HG02938 (cell line): ENCODE measurements around the gene ABHD17C.
"Not testable (repeated sequence)": the region's sequence is repeated elsewhere in the genome, so short reads cannot be mapped to it uniquely, and the experiment has no call there.

ENCODE experiments used
- ATAC-seq: cut with Tn5 transposase; IDR thresholded peaks from one replicate; pipeline ENCODE4 v1.9.1; 2021; ENCODE audit warnings: mild to moderate bottlenecking, moderate library complexity; ENCODE audit not compliant: unreplicated experiment

Gene ABHD17C

GRCh38 chr15:80695099-80695910 is at the start of gene ABHD17C:
ABHD17C (plus strand) TSS chr15:80695310; CDS start chr15:80695430, 120 bp downstream.
- ATAC-seq, result peak; percentile 64

DNA sequence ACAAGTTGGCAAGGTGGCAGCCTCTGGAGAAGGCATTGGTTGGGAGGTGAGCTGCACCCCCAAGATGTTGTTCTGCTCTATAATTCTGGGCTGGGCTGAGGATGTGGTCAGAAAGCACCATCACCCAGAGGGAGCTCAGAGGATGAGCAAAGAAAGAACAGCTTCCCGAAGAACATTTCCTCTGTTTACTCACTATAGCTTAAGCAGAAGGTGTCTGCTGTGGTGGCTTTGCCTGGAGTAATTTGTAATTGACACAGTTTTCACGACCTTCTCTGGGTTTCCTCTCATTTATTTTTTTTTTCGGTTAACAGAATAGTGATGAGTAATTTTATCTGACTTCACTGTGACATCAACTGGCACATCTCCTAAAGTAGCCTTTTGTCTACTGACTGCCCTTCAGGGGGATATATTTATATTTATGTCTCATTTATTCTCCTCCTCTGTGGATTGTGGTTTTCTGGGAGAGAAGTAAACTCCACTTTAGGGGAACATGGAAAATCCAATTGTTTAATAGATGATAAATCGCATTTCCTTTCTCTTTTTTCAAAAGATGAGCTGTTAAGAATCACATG is 49.5 kb upstream of the ABHD17C start:
- ATAC-seq, result no peak

DNA sequence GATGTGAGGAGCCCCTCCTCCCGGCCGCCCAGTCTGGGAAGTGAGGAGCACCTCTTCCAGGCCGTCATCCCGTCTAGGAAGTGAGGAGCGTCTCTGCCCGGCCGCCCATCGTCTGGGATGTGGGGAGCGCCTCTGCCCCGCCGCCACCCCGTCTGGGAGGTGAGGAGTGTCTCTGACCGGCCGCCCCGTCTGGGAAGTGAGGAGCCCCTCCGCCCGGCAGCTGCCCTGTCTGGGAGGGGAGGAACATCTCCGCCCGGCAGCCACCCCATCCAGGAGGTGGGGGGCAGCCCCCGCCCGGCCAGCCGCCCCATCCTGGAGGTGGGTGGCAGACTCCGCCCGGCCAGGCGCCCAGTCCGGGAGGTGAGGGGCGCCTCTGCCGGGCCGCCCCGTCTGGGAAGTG is 47.7 kb upstream of the ABHD17C start:
- ATAC-seq, result not testable (repeated sequence)

DNA sequence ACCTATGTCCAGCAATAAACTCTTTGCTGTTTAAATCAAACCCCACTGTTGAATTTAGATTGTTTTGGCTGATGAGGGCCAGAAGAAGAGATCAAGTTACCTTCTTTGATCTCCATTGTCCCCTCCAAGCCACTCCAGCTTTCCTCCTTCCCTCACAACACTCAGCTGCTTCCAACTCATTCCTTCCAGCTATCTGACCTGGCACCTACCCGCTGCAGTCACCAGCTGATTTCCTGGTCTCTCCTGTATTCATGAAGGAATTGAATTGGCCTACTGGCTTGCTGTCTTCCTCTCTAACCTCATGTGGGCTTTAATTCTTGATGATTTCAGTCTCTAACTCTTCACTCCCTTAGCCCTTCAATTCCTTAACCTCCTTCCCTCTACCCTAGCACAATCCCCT is 40.8 kb upstream of the ABHD17C start:
- ATAC-seq, result no peak

GRCh38 chr15:80659375-80659774 is 35.7 kb upstream of the ABHD17C start:
- ATAC-seq, result no peak

DNA sequence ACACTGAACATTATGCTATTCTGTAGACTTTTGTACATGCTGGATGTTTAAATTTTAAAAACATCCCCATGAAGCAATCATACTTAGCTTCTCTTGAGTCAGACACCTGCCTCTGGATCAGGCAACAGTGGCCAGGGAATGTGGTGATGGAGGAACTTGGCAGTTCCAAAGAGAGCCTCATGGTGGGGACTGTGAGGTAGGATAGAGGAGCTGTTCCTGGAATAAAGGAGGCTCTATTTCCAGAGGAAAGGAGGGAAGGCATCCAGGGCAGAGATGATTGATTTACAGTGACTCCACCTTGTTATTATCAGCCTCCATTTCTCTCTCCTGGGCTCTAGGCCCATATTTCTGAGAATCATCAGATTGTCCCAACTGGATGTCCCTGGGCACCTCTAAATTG is 35.0 kb upstream of the ABHD17C start:
- no peak for ATAC-seq

DNA sequence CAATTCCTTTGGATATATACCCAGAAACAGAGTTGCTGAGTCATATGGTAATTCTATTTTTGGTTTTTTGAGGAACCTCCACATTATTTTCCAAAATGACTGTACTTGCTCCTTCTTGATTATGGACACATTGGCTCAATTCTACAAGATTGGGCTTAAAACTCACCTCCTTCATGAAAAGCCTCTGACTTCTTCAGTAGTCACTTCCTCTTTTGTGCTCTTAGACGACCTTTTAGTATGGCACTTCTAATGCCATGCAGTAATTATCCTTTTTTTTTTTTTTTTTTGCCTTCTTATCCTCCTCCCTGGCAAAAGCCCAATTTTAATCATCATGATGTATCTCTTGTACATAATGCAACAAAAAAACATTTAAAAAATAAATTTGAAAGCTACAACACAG is 33.0 kb upstream of the ABHD17C start:
- no peak for ATAC-seq

DNA sequence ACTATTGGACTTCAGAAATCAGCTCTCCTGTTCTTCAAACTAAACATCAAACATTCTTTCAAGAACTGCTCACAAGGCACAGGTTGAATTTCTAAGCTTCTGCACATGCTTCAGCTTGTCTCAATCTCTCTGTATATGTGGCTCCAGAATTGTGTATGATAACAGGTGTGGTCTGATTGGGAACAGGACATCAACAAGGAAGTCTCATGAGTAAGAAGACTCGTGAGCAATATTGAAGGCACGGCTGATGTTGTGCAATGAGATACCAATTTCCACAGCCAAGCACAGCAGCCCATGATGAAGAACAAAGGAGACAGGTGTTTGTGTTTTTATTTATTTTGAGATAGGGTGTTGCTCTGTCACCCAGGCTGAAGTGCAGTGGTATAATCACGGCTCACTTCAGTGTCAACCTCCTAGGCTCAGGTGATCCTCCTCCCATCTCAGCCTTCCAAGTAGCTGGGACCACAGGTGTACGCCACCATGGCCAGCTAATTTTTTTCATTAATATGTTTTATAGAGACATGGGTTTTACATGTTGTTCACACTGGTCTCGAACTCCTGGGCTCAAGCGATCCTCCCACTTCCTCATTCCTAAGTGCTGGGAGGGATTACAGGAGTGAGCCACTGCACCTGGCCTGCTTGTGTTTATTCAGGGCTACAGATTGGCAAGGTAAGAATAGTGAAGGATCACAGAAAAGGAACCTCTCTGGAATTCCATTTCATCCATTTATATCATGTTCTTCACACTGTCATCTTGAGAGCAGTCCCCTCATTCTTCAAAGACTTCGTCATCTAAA is 32.2 kb upstream of the ABHD17C start:
- ATAC-seq, result no peak

- ATAC-seq, result no peak
Observed at GRCh38 chr15:80665151-80665550, 30.0 kb upstream of the ABHD17C start.

DNA sequence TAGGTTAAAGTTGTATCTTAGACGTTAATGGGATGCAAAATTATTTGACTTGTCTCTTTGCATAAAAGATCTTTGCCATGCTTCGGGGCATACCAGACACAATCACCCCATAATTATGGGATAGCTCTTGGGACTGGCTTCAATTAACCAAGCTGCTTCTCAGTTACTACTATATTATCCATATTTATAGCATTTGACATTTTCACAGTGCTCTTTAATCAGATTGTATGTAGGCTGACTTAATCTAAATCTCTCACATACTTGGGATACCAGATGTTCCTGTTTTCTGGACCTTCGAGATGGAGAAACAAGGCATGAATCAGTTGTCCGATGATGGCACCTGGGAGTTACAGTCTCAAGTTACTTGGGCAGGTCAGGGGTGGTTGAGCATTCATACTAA is 27.2 kb upstream of the ABHD17C start:
- no peak for ATAC-seq

GRCh38 chr15:80668546-80669236 is 26.4 kb upstream of the ABHD17C start:
- no peak for ATAC-seq

DNA sequence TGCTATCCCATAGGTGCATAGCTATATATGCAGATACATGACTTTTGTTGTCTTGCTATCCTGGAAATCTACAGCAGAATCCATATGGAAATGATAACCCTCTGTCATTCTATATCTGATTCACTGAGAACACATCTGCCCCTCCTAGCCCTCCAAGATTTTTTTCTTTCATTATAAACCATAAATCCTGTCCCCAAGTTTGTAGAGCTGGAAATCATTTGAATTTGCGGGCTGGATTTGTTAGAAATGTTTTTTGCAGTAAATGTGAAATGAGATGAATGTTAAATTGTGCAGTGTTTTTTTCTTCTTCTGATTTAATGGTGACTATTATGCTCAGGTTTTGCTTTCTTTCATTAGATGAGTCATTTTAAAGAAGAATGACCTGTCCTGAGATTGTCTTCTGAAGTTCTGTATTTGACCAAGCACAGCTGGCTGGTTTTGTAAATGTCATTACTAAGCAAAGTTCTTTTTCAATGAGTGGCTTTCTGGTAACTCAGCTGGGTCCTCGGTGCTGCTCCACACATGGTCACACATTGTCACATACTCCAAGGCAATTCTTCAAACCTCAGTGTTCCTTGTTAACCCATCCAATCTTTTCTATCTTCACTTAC is 25.3 kb upstream of the ABHD17C start:
- ATAC-seq, result peak; percentile 62

DNA sequence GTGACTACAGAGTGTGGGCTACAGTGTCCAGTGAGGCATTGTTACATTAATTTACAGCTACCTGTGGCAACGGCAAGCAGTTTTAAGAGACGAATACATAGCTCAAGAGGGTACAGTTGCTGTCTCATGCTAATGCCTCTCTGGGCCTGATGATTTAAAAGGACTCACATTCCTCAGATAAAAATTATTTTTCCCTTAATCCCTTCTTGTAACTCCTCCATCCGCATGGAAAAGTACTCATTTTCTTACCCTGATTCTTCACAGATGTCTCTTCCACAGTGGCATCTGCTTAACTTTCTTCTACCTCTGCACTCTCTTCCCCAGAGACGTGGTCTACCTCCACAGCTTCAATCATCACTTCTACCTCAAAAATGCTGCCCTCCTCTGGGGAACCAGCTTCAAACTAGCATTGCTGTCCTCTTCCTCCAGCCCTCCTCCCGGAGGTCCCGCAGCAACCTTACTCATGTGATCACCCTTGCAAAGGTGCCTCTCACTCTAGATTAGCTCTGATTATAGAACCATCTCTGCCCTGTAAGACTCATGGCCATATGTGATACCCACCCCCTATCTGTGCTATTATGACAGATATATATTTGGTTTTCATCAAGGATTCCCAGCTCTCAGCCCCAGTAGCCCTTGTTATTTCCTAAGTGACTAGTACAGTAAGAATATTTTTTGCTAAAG is 21.4 kb upstream of the ABHD17C start:
- ATAC-seq, result no peak

DNA sequence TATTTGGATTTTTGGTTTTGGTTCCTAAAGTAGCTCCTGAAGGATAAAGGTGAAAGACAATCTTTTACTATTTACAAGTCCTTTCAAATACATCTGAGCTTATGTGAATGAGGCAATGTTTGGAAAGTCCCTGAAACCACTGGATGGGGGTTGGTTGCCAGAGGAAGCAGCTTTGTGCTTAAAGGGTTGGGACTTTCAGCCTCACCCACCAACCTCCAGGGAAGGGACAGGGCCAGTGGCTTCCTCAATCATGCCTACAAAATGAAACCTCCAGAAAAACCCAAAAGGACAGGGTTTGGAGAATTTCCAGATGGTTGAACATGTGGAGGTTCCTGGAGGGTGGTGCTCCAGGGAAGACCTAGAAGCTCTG is 20.9 kb upstream of the ABHD17C start:
- ATAC-seq, result no peak

DNA sequence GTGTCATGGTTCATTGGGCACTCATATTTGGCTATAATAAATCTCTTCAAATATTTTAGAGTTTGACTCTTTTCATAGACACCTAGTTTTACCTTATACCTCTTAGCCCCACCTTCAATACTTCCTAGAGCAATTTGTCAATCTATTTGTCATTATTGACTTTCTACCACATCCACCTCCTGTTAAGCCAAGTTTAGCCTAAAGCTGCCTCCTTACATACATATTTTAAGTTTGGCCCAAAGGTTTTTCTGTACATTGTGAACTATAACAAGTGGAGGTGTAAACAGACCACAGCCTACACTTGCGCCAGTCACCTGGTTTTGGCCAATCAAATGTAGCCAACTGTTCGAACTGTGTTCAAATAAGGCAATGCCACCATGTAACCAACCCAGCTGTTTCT is 18.1 kb upstream of the ABHD17C start:
- ATAC-seq, result no peak

DNA sequence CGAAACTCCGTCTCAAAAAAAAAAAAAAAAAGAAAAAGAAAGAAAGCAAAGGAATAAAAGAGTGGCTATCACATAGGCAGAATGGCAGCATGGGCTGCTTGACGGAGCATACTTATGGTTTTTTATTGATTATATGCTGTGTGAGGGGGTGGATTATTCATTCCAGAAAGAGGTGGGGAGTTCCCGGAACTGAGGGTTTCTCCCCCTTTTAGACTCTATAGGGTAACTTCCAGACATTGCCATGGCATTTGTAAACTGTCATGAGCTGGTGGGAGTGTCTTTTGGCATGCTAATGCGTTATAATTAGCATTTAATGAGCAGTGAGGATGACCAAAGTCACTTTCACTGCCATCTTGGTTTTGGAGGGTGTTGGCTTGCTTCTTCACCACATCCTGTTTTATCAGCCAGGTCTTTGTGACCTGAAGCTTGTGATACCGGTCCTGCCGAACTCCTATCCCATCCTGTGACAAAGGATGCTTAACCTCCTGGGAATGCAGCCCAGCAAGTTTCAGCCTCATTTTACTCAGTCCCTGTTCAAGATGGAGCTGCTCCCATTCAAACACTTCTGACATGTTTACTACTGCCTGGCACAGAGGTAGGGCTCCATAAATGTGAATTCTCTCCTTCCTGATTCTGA is 15.8 kb upstream of the ABHD17C start:
- no peak for ATAC-seq

DNA sequence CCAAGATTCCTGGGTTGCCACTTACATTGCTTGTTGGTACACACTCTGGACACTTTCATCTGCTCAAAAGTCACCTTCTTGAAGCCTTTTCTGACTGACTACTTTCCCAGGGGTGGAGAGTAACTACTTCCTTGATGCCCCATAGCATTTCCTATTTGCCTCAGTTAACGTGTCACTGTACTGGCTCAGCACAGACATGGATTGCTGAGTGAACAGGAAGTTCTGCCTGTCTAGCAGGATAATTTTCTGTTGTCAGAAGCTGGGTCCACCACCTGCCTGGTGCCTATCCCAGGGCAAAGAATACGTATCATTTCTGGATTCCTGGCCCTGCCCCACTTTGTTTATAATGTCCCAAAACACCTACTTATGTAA is 15.3 kb upstream of the ABHD17C start:
- ATAC-seq, result no peak

GRCh38 chr15:80682201-80682600 is 12.9 kb upstream of the ABHD17C start:
- ATAC-seq, result no peak

GRCh38 chr15:80684697-80685096 is 10.4 kb upstream of the ABHD17C start:
- no peak for ATAC-seq

DNA sequence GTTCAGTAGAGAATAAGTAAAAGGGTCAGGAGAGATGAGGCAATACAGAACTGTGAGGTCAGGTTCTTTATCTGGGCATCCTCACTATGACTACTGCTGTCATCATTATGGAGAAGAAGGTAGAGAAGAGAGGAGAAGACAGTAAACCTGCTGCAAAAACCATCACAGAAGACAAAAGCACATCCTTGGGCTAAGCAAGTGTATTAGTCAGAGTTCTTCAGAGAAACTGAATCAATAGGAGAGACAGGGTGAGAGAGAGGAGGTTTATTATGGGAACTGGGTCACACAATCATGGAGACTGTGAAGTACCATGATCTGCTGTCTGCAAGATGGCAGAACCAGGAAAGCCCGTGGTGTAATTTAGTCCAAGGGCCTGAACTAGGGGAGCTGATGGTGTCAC is 9.5 kb upstream of the ABHD17C start:
- ATAC-seq, result no peak
